Epithelial cell of esophagus (primary cell): Measurements from ENCODE around the gene AADACL2.

Source experiments
- DNase-seq: peaks from one replicate; pipeline ENCODE4 v3.0.0; 2010; ENCODE audit warnings: low read depth
- H3K4me3 ChIP-seq: 2 replicates; pipeline ENCODE4 v1.5.1; 2011; ENCODE audit warnings: mild to moderate bottlenecking, low read length, control low read depth
- TF ChIP-seq, protein P1 (sequence below): IDR thresholded peaks from 2 replicates; pipeline ENCODE4 v1.5.1; 2011; ENCODE audit warnings: low read depth, mild to moderate bottlenecking, low read length, control low read depth, inconsistent platforms; ENCODE audit not compliant: insufficient read depth; ENCODE audit errors: missing control alignments

The AADACL2 gene, protein sequence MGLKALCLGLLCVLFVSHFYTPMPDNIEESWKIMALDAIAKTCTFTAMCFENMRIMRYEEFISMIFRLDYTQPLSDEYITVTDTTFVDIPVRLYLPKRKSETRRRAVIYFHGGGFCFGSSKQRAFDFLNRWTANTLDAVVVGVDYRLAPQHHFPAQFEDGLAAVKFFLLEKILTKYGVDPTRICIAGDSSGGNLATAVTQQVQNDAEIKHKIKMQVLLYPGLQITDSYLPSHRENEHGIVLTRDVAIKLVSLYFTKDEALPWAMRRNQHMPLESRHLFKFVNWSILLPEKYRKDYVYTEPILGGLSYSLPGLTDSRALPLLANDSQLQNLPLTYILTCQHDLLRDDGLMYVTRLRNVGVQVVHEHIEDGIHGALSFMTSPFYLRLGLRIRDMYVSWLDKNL

DNA sequence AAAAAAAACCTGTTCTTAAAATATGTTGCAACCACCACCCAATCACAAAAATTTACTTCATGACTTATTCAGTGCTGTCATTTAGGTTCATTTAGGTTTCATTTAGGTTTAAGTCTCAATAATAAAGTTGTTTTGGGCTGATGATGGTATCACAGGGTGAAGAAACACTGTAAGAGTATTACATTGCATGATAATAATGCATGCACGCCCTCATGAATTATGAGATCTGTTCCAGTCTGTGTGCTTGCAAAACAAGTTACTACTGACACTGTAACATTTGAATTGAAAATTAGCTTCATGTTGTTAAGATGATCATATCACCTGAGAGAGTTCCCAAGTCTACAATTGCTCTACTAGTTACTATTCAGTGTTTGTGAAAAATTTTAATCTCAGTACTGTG is at the start of gene AADACL2:
TSS of gene AADACL2 (plus strand) at position 315 of the 400 bp plus-strand sequence. CDS start 109 bp downstream, outside the sequence.
- TF ChIP-seq, protein P1, sequence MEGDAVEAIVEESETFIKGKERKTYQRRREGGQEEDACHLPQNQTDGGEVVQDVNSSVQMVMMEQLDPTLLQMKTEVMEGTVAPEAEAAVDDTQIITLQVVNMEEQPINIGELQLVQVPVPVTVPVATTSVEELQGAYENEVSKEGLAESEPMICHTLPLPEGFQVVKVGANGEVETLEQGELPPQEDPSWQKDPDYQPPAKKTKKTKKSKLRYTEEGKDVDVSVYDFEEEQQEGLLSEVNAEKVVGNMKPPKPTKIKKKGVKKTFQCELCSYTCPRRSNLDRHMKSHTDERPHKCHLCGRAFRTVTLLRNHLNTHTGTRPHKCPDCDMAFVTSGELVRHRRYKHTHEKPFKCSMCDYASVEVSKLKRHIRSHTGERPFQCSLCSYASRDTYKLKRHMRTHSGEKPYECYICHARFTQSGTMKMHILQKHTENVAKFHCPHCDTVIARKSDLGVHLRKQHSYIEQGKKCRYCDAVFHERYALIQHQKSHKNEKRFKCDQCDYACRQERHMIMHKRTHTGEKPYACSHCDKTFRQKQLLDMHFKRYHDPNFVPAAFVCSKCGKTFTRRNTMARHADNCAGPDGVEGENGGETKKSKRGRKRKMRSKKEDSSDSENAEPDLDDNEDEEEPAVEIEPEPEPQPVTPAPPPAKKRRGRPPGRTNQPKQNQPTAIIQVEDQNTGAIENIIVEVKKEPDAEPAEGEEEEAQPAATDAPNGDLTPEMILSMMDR: no peak
- no peak within 1 kb of the TSS for H3K4me3 ChIP-seq
- peak; percentile 27 for DNase-seq

DNA sequence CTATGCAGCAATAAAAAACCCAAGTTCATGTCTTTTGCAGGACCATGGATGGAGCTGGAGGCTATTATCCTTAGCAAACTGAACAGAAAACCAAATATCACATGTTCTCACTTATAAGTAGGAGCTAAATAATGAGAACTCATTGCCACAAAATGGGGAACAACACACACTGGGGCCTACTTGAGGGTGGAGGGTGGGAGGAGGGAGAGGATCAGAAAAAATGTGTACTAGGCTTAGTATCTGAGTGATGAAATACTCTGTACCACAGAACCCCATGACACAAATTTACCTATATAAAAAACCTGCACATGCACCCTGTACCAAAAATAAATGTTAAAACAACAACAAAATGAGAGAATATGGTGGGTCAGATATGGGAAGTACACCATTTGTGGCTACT is 49.6 kb upstream of the AADACL2 start:
- TF ChIP-seq, protein P1: no peak
- DNase-seq: no peak
- no peak overlapping the region for H3K4me3 ChIP-seq

DNA sequence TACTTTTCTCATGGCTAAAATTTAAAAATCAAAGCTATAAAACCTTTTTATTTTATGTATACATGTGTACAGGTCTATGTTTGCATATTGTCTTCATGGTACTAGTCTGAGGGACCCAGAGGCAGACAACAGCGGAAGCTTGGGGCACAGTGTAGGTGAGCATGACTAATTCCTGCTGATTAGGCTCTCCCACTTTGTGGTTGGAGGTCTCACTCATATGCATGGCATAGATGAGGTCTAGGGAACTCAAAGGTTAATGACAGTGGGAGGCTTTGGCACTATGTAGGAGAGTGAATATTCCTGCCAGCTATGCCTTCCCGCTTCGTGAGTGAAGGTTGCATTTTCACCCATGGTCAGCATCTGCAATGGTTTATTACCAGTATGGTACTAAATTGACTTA is 47.5 kb upstream of the AADACL2 start:
- H3K4me3 ChIP-seq: no peak overlapping the region
- TF ChIP-seq, protein P1: no peak
- DNase-seq: peak; percentile 33

DNA sequence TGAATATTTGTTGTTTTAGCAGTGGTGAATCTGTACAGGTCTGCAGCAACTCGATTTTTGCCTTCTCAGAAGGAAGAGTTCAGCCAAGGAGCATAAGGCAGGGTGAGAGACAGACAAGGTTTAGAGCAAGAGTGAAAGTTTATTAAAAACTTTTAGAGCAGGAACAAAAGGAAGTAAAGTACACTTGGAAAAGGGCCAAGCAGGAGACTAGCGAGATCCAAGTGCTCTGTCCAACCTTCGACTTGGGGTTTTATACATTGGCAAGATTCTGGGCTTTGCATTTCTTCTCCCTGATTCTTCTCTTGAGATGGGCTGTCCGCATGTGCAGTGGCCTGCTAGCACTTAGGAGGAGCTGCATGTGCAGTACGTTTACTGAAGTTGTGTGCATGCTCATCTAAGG is 46.7 kb upstream of the AADACL2 start:
- no peak overlapping the region for H3K4me3 ChIP-seq
- no peak for DNase-seq
- TF ChIP-seq, protein P1: no peak

DNA sequence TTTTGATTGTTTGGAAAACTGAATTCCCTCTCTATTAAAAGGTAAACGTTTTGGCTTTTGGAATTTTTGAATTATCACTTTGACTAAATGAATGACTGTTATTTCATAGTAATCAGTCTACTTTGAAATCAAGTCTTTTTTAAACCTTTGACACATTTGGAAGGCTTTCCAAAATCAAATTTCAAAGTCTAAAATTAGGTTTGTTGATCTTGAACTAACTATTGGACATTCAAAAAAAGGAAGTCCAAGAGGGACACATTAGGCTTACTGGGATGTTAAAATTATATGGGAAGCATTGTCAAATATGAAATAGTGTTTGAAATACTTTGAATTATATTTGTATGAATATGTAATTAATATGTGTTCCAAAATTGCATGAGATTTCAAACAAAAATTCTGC is 45.2 kb upstream of the AADACL2 start:
- no peak overlapping the region for H3K4me3 ChIP-seq
- TF ChIP-seq, protein P1: no peak
- DNase-seq: no peak

DNA sequence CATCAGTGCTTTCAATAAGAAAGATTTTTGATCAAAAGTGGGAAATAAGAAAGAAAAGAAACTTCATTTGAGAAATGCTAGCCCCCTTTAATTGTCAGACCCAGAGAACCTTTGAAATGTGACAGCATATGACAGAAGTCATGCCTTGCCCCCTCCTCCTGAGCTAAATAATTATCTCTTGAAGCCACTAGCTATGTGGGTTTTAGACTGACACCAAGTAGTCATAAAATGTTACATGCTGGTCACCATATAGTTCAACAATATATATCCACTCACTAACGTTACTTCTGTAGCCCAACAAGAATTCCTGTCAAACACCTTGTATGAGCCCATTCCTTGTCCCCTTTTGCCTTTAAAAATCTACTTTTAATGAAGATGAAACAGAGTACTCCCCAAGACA is 43.1 kb upstream of the AADACL2 start:
- DNase-seq: no peak
- TF ChIP-seq, protein P1: no peak
- no peak overlapping the region for H3K4me3 ChIP-seq

DNA sequence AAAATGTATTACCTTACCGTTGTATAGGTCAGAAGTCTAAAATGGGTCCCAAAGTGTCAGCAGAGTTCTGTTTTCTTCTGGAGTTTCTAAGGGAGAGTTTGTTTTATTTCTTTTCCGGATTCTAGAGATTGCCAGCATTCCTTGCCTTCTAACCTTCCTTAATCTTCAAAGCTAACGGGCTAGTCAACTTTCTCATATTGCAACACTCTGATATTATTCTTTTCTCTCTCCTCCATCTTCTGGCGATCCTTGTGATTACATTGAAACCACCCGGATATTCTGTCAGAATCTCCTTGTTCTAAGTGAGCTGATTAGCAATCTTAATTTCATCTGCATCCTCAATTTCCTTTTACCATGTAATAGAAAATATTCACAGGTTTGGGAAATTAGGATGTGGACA is 36.2 kb upstream of the AADACL2 start:
- DNase-seq: no peak

More for the DNA sequence above, 36.2 kb upstream of the AADACL2 start:
- H3K4me3 ChIP-seq: no peak overlapping the region
- TF ChIP-seq, protein P1: no peak
